ENCODE results near the gene SLC12A2. TPM values are rescaled to one million over a fixed set of nuclear protein-coding genes. Genes with fewer than 3 reads are reported as not detected.

Gene SLC12A2
- total and polyA plus RNA-seq, 8 donors: 2.1 to 67.4 (median 10.1) TPM

- Histone ChIP-seq H3K36me3 (no peaks in the 10 kb centered on the region), H3K4me1 (no peaks in the 10 kb centered on the region), H3K27me3 (no peaks in the 10 kb centered on the region), H3K9me3 (no peaks in the 10 kb centered on the region), H3K4me3 (no peak overlapping the region), H3K27ac (no peak overlapping the region)
- 80 to 87% methylated on average over 7 of the region's 7 CpGs for WGBS, 2 donors
- FAIRE-seq (no peak), DNase-seq (no peak), ATAC-seq (no peak)
- no peak for TF ChIP-seq CTCF (IDR thresholded peaks at IDR 0.05)
- intact Hi-C loops (cut with DNase I): loop anchor here in 2 of 3 donors (5.0 to 10.0 kb wide), 3 partner anchors 279 to 629 kb away; no protein-coding TSS in a partner anchor
These were observed 132.7 kb downstream of the SLC12A2 start for GRCh38 chr5:128216285-128216684.

- intact Hi-C loops (cut with DNase I): loop anchor here in 2 of 3 donors (5.0 to 10.0 kb wide), 3 partner anchors 278 to 628 kb away; no protein-coding TSS in a partner anchor
- no peaks in the 10 kb centered on the region for H3K4me1 ChIP-seq
- peak in 3 of 4 donors; percentile 39 to 47 (median 40) for ATAC-seq
- H3K27me3 ChIP-seq: no peaks in the 10 kb centered on the region
- TF ChIP-seq CTCF (IDR thresholded peaks at IDR 0.05): no peak
- no peak for DNase-seq
- WGBS, 2 donors: 63 to 69% methylated on average over 15 of the region's 15 CpGs
- H3K27ac ChIP-seq: no peak overlapping the region
- no peaks in the 10 kb centered on the region for H3K36me3 ChIP-seq
- no peak for FAIRE-seq
- no peak overlapping the region for H3K4me3 ChIP-seq
- no peaks in the 10 kb centered on the region for H3K9me3 ChIP-seq
These were observed 133.4 kb downstream of the SLC12A2 start for GRCh38 chr5:128216860-128217531.

- Histone ChIP-seq H3K9me3 (no peaks in the 10 kb centered on the region), H3K27ac (no peak overlapping the region), H3K27me3 (no peaks in the 10 kb centered on the region), H3K4me1 (no peaks in the 10 kb centered on the region), H3K36me3 (no peaks in the 10 kb centered on the region), H3K4me3 (no peak overlapping the region)
- intact Hi-C loops (cut with DNase I): no loop called here
- TF ChIP-seq CTCF (IDR thresholded peaks at IDR 0.05): no peak
- ATAC-seq (no peak), FAIRE-seq (no peak), DNase-seq (no peak)
- WGBS, 2 donors: 82 to 93% methylated on average over 2 of the region's 2 CpGs
These were observed 137.3 kb downstream of the SLC12A2 start for GRCh38 chr5:128220841-128221240.

GRCh38 chr5:128224336-128224735 lies 140.8 kb downstream of the SLC12A2 start:
- no peak overlapping the region for H3K27ac ChIP-seq
- FAIRE-seq: no peak
- no peaks in the 10 kb centered on the region for H3K36me3 ChIP-seq
- TF ChIP-seq CTCF (IDR thresholded peaks at IDR 0.05): no peak
- no peak for DNase-seq
- no peak overlapping the region for H3K4me3 ChIP-seq
- intact Hi-C loops (cut with DNase I): no loop called here
- ATAC-seq: no peak
- no peaks in the 10 kb centered on the region for H3K9me3 ChIP-seq
- H3K27me3 ChIP-seq: no peaks in the 10 kb centered on the region
- WGBS, 2 donors: 31 to 41% methylated on average over 1 of the region's 1 CpG
- no peaks in the 10 kb centered on the region for H3K4me1 ChIP-seq

All from pancreas (tissue), 10 donors.